GM20431 (cell line): ENCODE measurements around the gene TBPL1.
"Not testable (repeated sequence)": the region's sequence is repeated elsewhere in the genome, so short reads cannot be mapped to it uniquely, and the experiment has no call there.

Source experiments
- in situ Hi-C: fragments of 300-500 bp; cut with MseI, MboI; formaldehyde crosslinking; loops from one replicate; pipeline ENCODE4 v1.15.0; 2020; ENCODE audit warnings: low sequenced_read_pairs; ENCODE audit not compliant: unreplicated experiment

TBPL1 gene

DNA sequence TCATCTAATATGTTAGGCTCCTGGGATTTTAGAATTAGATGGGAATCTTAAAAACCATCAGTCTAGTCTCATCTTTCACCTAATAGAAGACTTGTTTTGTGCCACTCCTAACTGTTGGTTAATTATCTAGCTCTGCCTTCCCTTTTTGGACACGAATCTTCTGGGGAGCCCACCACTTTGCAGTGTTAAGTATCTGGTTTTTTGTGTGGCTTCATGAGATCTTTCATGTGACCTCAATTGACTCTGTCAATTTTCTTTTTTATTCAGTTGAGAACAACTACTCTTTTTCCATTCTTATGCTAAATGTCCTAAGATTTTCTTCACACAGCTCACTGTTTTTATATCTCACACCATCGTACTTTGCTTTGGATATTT, 16.9 kb downstream of the TBPL1 start:
- in situ Hi-C loops: no loop called here

GRCh38 chr6:133971861-133972260, 18.8 kb downstream of the TBPL1 start:
- in situ Hi-C loops: no loop called here

- in situ Hi-C loops: no loop called here
Observed at GRCh38 chr6:133972388-133972787, 19.4 kb downstream of the TBPL1 start.

GRCh38 chr6:133973109-133973971, 20.3 kb downstream of the TBPL1 start:
- in situ Hi-C loops: no loop called here

GRCh38 chr6:133977983-133978895, 25.2 kb downstream of the TBPL1 start:
- in situ Hi-C loops: no loop called here

DNA sequence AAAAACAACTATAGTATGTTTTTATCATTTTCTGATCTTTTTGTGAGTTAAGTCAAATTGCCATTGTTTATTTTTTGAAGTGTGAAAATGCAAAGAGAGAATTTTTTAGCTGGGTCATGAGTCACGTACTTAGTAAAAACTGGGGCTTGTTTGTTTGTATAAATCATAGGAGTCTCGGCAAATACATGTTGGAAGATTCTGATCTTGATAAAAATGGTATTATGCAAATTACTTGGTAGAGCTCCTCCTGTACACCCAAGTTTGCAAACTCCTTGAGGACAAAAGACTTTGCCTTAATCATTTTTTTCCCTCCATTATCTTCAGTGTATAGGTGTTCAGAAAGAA, 25.8 kb downstream of the TBPL1 start:
- in situ Hi-C loops: no loop called here

GRCh38 chr6:133979269-133979963, 26.4 kb downstream of the TBPL1 start:
- in situ Hi-C loops: not testable (repeated sequence)

GRCh38 chr6:133980168-133980567, 27.1 kb downstream of the TBPL1 start:
- in situ Hi-C loops: no loop called here

GRCh38 chr6:133983099-133983939, 30.3 kb downstream of the TBPL1 start:
- in situ Hi-C loops: no loop called here

GRCh38 chr6:133985970-133986369, 32.9 kb downstream of the TBPL1 start:
- in situ Hi-C loops: no loop called here

DNA sequence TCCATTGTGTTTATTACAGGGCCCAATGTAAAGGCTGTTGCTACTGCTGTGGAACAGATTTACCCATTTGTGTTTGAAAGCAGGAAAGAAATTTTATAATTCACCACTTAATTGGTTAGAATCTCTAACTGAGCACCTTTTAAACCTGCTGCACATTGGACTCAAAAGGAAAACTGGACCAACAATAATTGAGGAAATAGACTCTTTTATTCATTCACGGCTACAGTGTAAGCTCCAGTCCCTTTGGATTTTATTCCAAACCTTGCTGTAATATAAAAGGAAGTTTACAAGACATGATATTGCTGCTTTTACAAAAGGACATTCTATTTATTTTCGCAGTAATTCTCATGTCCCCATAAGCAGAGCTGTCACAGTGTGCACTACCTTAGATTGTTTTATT, 33.9 kb downstream of the TBPL1 start:
- in situ Hi-C loops: no loop called here

- in situ Hi-C loops: no loop called here
Observed at GRCh38 chr6:133989525-133989924, 36.5 kb downstream of the TBPL1 start.

DNA sequence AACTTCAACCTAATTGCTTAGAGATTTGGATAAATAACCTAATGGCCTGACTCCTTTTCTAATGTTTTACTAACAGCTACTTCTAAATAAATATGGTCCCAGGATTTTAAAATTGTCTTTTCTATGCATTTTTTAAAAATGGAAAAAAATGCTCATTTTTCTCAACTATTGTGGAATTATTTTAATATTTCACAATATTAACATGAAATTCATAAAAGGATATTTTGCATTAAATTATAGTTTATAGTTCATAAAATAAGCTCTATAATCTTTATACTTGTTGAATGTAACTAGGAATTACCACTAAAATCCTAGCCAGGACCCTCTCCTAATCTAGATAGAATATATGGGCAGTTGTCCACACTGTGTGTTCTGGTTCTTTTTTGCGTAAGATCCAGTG, 37.3 kb downstream of the TBPL1 start:
- in situ Hi-C loops: no loop called here

- in situ Hi-C loops: no loop called here
Observed at GRCh38 chr6:133991096-133991593, 38.1 kb downstream of the TBPL1 start.

DNA sequence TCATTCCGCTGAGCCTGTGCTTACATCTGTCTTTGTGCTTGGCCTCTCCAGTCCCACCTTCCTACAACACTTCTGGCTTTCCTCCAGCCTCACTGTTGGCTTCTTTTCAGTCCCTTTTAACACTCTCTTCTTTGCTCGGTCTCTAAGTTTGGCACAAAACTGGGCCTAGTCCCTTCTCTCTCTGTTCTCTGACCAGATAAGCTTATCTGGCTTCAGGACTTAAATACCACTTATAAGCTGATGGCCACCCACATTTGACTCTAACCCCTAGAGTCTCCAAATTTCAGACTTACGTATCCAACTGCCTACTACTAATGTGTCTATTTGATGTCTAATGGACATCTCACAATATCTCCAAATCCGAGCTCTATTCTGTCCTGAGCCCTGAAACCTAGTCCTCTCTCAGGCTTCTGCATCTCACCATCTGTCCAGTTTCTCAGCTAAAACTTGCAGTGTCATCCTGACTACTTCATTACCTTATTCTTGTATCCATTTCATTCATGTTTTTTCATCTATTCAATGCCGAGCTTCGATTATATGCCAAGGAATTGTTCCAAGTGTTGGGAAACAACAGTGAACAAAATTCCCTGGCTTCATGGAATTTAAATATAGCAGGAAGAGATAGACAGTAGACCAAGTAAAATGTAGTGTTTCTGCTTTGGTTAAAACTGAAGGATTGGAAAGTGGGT, 40.1 kb downstream of the TBPL1 start:
- in situ Hi-C loops: no loop called here

DNA sequence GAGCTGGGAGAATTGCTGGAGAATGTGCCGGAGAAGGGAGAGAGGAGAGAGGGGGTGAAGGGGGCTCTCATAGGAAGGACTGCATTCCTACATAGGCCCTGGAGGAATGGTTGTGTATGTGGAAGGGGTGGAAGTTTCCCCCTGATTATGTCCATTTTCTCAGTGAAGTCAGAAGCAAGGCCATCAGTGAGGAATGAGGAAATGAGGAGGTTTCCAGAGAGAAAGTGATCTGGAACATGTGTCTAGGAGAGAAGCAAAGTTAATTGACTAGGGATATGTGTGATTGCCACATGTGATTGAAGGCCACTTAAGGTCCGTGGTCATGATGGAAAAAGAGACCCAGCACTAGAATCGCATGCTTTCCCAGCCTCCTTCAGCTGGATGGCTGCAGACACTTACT, 42.3 kb downstream of the TBPL1 start:
- in situ Hi-C loops: no loop called here

DNA sequence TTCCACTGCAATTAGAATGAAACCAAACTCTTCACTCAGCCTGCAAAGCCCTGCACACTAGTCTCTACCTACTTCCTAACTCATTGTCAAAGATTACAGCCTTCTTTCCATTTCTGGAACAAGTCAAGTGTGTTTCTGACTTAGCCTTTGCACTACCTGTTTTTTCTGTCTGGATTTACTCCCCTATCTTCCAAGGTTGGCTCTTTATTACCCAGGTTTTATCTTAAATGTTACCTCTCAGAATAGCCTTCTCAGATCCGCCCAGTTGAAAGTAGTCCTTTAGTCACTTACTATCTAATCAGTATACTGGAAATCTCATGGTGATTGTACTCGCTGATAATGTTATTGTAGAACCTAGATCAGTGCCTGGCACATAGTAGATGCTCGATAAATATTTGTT, 42.7 kb downstream of the TBPL1 start:
- in situ Hi-C loops: no loop called here

- in situ Hi-C loops: no loop called here
Observed at GRCh38 chr6:133997267-133997666, 44.2 kb downstream of the TBPL1 start.

- in situ Hi-C loops: no loop called here
Observed at GRCh38 chr6:133999305-133999704, 46.3 kb downstream of the TBPL1 start.
